Measurements from ENCODE around the gene PROSER3.

DNA sequence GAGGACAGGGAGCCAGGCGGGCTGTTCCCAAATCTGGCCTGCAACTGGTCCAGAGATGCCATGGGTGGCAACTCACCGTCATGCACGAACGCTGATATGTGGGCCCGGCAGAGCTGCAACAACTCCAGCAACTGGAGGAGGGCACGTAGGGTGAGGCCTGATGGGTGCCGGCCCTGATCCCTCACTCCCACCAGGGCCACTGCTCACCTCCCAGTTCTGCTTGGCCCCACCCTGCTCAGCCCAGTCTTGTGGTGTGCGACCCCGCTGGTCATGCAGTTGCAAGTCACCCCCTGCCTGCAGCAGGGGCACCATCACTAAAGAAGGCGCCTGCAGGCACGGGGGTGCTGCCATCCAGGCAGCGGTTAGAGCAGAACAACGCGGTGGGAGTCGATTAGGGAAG lies 34.3 kb downstream of the PROSER3 start:
- TF ChIP-seq, protein P1, sequence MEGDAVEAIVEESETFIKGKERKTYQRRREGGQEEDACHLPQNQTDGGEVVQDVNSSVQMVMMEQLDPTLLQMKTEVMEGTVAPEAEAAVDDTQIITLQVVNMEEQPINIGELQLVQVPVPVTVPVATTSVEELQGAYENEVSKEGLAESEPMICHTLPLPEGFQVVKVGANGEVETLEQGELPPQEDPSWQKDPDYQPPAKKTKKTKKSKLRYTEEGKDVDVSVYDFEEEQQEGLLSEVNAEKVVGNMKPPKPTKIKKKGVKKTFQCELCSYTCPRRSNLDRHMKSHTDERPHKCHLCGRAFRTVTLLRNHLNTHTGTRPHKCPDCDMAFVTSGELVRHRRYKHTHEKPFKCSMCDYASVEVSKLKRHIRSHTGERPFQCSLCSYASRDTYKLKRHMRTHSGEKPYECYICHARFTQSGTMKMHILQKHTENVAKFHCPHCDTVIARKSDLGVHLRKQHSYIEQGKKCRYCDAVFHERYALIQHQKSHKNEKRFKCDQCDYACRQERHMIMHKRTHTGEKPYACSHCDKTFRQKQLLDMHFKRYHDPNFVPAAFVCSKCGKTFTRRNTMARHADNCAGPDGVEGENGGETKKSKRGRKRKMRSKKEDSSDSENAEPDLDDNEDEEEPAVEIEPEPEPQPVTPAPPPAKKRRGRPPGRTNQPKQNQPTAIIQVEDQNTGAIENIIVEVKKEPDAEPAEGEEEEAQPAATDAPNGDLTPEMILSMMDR (IDR thresholded peaks at IDR 0.05), result no peak
- TF ChIP-seq POLR2A (IDR thresholded peaks at IDR 0.05), result no peak

Measured in uterus (tissue), 2 donors.